ENCODE measurements around the gene METTL23.

The METTL23 gene, protein sequence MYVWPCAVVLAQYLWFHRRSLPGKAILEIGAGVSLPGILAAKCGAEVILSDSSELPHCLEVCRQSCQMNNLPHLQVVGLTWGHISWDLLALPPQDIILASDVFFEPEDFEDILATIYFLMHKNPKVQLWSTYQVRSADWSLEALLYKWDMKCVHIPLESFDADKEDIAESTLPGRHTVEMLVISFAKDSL
- total RNA-seq, result 11.9 to 25.5 (median 24.8) reads per million in 3 experiments

DNA sequence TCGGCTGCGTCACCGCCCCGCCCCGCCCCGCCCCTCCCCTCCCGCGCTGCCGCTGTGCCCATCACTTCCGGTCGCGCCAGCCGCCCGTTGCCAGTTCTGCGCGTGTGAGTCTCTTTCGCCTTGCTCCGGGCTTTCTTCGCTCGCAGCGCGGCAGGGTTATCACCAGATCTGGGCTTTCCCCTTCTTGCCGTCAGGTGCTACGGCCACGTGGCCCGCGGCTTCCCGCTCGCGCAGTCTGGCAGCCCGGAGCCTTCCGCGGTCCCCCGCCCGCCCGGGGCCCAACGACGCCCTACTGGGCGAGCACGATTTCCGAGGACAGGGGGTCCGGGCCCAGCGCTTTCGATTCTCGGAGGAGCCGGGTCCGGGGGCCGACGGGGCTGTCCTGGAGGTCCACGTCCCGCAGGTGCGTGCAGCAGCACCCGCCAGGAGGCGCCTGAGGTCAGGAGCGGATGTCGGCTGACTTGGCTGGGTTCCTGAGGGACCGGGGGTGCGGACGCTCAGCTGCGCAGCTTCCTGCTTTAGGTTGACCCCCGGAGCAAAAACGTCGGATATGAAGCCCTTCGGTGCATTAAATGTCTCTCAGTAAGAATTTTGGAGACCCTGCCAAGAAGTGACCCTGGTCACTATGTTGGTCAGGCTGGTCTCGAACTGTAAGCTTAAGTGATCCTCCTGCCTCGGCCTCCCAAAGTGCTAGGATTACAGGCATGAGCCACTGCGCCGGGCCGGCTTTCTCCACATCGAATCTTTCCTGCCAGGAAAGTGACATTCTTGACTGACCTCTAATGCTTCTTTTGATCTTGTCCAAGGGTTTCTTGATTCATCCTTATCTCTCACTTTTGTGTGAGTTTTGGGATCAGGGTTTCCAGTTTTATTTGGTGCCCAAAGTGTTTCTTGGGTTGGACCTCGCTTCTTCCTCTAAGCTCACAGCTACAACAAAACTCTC, at the start of gene METTL23:
Gene METTL23, plus strand, starts transcription at position 64 of the 943 bp plus-strand sequence. CDS start 2,872 bp downstream, outside the sequence.
- DNase-seq, result peak; percentile 96

DNA sequence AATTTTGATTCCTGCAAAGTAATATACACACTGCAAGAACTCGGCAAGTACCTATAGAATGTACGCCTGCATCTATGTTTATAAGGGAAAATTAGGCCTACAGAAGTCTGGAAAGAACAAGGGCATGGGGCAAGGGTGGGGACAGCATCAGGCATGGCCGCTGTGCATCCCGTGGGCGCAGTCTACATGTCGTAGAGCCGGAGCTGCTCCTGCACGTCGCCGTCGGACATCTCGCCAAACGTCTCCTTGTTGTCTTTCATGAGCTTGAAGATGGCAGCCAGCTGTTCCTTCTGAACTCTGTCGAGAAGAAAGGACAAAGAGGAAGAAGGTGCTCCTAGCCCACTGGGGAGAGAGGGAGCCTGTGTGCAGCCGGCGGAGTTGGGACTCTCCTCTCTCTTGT, 49.2 kb upstream of the METTL23 start:
- DNase-seq, result no peak

DNA sequence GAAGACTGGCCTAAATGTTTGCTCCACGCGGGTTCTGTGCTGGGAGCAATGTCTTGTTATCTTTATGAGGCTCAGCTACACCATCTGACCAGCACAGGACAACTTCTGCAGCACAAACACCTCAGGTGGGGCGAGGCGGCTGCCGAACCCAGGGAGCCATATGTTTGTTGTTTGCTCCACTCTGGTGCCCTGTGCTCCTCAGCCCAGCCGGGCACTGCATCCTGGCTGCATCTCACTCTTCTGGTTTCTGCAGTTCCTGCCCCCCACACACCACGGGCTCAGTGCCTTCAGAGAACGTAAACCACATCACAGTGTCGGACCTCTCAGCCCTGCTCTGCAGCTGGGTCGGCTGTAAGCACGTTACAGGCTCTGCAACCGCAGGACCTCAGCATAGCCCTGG, 48.3 kb upstream of the METTL23 start:
- peak; percentile 21 for DNase-seq

DNA sequence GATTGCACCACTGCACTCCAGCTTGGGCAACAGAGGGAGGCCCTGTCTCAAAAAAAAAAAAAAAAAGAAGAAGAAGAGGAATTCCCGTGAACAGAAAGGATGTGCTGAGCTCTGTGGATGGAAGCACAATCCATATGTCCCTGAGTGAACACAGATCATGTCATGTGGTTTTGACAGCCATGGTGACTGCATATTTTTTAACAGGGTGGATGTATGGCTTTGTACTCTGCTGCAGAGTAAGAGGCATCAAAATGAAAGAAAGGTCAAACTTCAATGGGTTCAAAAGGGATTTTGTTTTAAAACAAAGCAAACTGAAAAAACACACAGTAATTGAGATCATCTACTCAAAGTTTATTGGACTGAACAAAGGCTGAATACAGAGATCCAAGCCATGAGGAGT, 47.4 kb upstream of the METTL23 start:
- no peak for DNase-seq

DNA sequence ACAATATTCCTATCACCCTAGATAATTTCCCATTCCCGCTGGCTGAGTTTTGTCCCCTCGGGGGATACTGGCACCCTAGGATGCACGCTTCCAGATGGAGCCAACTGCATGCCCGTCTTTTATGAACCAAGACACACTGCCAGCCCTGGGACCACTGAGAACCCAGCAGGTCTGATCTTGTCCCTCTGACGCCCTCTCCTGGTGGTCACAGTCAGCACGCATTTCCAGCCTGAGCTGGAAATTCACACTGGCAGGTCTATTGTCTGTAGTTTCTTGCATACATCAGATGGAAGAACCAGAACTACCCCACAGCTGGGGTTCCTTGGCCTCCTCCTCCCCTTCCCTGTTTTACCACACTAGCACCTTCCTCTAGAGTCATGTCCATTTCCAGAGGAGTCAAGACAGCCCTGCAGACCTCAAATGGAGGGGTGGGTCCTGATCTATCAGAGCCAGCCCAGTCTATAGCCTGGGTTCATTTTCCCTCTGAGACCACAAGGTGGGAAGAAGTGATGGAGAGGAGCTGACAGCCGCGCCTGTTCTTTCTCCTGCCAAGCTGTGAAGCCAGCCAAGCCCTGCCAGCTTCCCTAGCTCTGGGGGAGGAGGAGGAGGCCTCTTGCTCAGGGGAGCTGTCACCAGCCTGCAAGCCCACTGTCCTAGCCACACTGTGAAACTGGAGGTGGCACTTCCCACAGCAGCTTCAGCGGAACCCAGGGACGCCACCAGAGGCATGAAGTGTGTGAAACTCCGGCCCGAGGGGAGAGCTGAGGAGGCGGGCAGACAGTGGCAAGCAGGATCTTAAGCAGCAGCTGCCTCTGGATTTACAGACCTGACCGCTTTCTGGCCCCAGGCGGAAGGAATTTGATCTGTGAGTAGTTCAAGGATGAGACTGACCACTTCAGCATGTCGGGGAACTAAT, 45.2 kb upstream of the METTL23 start:
- DNase-seq, result peak; percentile 61

DNA sequence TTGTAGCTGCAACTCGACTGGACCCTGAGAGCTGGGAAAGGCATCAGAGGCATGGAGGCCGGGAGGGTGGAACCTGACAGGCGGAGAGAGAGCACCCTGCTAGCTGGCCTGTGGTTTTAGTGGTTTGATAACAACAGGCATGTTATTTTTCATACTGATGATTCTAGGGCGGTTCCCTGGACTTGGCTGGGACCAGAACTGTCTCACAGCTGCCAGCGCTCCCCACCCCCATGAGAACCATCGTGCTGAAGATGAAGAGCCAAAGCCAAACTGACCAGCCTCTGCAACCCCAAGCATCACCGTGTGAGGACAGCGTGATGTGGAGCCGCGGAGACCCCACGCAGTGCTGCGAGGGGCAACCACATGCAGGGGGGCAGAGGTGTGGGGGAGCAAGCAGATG, 44.3 kb upstream of the METTL23 start:
- no peak for DNase-seq

DNA sequence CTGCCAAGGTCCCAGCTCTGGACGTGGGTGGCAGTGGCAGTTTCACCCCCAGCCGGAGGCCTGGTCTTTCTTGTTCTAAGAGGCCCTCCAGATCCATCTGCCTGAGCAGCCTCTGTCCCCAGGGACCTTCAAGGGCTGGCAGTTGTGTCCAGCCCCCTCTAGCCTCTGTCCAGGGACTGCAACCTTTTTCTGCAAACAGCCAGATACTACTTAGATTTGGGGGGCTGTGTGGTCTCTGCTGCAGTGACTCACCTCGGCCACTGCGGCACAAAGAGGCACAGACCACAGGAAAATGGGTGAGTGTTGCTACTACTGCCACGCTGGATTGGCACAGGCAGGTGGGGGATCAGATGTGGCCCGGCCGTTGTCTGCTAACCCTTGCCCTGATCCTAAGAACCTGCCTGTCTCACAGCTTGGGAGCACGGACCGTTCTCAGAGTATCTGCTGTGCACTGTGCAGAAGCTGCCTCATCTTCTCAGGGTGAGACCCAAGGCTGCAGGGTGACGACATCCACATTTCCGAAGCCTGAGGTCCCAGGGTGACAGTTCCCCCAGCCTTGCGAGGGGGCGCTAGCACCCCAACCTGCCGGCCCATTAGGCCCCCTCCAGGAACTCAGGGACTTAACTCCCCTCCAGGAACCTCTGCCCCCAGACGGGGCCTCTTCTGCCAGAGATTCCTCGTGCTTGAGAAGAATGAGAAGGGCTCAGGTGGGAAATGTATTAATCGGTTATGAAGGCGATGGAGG, 43.5 kb upstream of the METTL23 start:
- DNase-seq, result no peak

DNA sequence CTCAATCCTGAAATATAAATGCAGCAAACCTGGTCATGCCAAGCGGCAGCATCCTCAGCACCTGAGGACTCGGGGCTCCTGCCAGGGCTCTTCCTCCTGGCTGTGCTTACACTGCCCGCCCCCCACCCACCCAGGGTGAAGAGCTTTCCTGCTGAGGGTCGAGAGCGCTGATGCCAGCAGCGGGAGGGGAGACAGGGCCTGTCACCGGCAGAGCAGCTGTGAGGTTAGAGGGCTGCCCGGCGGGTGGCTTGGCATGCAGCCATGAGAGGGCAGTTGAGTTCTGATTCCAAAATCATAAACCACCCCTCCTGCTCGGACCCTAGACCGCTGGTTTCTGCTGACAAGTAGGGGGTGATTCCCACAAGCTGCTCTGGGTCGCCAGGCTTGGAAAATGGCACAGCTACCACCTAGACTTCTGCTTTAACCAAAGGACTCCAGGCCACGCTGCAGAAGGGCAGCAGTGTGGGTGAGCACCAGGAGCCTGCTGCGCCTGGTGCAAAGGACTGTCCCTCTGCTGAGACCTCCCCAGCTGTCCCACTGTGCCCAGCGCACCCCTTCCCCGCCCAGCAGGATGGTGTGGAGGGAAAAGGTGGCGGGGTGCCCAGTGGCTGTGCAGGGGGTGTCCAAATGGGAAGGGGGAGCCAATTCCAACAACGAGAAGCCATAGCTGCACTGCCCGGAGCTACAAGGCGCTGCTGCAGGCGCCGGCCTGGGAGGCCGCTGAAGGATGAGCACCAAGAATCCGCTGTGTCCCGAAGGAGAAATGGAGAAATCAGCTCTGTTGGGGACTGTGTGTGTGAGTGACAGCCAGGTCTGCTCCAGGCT, 42.5 kb upstream of the METTL23 start:
- no peak for DNase-seq

DNA sequence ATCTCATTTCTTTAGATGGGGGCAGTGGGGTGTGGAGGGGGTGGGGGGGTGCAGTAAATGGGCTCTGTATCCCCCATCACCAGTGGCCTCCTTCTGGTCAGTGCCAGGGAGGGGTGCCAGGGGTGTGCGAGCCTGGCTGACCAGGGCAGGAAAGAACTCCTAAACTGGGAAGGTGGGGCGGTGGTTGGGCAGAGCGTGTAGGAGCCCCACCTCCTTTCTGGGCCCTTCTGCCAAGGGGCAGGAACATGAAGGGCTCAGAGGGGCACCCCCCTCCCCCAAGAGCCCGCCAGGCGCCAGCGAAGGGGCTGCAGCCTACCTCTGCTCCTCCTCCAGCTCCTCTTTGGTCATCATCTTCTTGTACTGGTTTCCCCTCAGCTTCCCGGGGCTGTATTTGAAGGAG, 41.9 kb upstream of the METTL23 start:
- no peak for DNase-seq

DNA sequence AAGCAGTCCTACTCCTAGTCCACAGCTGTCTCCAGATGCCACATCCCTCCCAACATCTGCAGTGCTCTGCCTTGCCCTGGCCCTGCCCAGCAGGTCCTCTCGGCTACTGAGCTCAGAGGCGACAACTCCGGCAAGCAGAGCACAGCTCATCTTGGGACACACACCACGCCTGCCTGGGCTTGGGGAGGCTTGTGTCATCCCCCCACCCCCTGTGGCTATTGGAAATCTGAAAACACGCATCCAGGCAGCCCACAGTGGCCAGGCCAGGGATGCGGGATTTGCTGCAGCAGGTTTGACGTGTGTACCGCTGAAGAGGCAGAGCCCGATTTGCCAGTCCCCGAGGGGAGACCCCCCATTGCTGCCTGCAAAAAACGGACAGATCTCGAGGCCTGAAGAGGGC, 41.3 kb upstream of the METTL23 start:
- no peak for DNase-seq

DNA sequence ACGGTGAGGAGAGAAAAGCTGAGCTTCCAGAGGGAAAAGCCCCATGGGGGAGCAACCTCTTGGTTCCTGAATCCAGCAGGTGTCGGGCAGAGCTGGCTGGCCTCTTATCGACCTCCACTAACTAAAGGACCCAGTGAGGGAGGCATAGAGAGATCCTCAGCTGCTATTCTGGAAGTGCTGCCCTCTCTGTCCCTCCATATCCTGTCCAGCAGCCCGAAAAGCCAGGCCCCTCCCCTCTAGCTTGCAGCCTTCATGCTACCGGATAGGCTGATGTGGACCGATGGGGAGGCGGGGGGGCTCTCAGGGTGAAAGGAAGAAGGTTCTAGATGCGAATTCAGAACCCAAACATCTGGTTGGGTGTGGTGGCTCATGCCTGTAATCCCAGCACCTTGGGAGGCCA, 40.8 kb upstream of the METTL23 start:
- no peak for DNase-seq

DNA sequence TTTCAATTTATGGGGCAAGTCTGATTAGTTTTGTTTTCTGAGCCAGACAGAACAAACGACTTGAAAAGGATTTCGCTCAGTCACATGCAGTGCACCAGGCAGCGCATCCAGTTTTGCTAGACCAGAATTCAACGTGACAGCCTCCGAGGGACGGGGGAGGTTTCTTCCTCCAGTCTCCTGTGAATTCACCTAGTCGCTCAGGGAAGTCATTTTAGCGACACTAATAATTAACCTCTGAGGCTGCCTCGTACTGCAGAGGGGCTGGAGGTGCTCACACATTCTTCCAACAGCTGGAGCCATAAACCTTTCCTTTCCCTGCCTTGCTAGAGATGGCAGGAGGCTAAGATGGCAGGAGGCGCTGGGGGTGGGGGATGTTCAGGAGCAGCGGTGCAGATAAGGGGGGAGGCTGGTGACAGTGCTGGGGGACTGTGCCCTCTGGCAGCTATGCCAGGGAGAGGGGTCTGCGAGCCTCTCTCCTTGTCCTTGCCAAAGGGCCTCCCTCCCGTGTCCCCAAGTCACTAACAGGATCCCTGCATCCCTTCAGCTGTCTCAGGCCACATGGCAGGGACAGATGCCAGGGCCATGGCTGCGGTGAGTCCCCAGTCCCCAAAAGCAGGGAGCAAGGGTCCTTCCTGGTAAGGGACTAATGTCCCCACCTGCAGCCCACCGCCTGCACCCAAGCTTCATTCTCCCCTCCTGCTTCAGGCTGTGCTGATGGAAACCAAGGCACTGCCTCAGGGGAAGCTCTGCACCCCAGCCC, 39.9 kb upstream of the METTL23 start:
- DNase-seq, result no peak

DNA sequence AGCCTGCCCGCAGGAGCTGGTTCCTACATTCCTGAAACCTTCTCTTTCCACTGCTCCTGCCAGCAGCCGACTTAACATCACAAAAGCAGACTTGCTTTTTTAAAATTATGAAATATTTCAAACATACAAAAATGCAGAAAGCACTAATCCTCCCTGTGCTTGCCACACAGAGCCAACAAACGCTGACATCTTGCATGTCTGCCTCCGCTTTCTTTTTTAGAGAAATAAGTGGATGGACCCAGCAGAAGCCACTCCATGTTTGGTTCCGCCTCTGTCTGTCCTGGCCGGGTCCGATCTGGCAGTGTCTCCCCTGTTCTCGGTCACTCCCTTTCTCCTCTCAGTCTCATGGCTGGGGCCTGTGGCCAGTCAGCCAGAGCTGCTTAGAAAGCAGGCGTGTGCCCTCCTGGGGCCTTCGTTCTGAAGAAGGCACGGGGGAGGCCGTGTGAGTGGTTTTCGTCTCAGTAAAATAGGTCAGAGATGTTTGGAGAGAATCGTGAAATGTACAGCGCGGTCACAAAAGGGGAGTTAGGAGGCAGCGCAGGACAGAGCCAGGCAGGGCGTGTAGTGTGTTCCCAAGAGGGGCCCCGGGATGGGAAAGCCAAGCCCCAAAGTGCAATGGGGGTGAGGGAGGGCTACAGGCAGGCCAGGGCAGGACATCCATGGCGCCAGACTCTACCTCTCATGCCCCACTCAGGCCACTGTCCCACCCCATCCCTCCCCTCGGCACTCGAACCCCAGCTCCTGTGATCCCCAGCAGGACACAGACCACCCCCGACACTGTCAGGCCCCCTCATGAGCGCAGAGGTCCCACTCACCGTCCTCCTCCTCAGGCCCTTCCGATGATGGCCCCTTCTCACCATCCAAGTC, 39.1 kb upstream of the METTL23 start:
- no peak for DNase-seq

DNA sequence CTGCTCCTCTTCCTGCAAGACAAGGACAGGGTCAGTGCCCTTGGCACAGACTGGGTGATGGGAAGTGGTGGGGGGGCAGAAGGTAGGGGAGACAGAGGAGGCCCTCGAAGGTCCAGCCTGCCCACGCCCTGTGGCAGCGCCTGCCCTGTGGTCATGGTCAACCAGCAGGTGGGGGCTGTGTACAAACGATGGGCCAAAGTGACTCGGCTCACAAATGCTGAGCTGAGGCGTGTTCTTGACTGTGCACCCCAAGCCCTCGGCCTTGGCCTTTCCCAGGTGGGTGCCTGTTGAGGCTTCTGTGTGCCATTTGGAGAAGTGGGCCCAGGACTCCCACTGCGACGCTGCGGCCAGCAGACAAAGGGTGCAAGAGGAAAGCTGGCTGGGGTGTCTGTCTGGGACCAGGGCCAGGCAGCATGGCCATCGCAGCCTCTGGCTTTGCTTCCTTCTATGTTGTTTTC, 38.4 kb upstream of the METTL23 start:
- DNase-seq, result no peak

DNA sequence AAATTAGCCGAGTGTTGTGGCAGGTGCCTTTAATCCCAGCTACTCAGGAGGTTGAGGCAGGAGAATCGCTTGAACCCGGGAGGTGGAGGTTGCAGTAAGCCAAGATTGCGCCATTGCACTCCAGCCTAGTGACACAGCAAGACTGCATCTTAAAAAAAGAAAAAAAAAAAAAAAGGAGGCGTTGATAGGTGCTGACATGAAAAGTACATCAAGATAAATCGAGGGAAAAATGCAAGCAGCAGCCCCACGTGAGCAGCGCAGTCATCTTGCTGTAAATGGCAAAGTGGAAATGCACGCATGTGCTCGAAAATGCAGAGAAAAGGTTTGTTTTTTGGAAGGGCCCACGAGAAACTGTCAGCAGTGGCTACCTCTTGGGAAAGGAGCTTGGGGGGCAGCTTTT, 36.8 kb upstream of the METTL23 start:
- no peak for DNase-seq

DNA sequence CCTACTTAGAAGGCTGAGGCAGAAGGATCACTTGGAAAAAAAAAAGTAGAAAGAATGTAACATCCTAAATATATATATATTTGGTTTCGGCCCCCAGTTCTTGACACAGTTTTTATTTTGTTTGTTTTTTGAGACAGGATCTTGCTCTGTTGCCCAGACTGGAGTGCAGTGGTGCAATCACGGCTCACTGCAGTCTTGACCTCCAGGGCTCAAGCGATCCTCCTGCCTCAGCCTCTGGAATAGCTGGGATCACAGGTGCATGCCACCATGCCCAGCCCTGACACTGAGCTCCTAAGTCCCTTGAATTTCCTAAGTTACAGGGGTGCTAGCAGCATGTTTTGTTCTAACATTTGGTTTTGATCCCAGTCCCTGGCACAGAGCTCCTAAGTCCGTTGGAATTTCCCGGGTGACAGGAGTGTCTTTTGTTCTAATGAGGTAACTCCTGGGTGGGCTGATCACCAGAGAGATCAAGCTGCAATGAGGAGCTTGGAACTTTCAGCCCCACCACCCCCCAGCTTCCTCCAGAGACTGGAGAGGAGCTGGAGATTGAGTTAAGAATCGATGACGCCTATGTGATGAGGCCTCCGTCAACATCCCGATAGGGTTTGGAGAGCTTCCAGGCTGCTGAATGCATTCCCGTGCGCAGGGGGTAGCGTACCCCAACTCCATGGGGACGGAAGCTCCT, 35.9 kb upstream of the METTL23 start:
- DNase-seq, result no peak

DNA sequence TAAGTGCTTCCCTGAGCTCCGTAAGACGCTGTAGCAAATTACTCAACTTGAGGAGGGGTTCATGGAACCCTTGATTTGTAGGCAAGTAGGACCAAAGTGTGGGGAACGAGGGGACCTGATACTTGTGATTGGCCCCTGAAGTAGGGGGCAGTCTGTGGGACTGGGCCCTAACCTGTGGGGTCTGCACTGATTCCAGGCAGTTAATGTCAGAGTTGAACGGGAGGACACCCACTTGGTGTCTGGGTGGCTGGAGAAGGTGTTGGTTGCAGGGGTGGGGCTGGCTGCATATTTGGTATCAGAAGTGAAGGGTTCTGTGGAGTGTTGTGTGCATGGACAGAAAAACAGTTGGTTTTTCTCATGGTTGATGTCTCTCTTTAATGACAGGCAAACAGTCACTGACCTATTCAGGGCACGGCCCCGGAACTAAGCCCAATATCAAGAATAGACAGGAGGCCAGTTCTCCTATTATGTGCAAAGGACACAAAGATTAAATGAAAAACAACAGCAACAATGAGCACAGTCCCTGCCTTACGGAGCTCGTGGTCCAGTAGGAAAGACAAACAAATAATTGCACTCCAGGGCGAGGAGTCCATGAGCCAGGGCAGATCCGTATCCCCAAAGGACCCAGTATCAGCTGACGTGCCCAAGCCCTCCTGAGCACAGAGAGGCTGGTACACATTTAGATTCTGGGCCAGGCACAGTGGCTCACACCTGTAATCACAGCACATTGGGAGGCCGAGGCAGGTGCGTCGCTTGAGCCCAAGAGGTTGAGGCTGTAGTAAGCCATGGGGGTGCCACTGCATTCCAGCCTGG, 35.1 kb upstream of the METTL23 start:
- no peak for DNase-seq

Measured in central memory CD4-positive, alpha-beta T cell (primary cell).